Measurements from ENCODE around the gene HOXB9. TPM values are rescaled to one million over a fixed set of nuclear protein-coding genes. Genes with fewer than 3 reads are reported as not detected.

Gene HOXB9
- total and polyA plus RNA-seq, 9 of the 15 experiments (the other 6 are each of a cell fraction or from before 2014, with no cell fraction given) = 3.1 to 196 (median 77.6) TPM

DNA sequence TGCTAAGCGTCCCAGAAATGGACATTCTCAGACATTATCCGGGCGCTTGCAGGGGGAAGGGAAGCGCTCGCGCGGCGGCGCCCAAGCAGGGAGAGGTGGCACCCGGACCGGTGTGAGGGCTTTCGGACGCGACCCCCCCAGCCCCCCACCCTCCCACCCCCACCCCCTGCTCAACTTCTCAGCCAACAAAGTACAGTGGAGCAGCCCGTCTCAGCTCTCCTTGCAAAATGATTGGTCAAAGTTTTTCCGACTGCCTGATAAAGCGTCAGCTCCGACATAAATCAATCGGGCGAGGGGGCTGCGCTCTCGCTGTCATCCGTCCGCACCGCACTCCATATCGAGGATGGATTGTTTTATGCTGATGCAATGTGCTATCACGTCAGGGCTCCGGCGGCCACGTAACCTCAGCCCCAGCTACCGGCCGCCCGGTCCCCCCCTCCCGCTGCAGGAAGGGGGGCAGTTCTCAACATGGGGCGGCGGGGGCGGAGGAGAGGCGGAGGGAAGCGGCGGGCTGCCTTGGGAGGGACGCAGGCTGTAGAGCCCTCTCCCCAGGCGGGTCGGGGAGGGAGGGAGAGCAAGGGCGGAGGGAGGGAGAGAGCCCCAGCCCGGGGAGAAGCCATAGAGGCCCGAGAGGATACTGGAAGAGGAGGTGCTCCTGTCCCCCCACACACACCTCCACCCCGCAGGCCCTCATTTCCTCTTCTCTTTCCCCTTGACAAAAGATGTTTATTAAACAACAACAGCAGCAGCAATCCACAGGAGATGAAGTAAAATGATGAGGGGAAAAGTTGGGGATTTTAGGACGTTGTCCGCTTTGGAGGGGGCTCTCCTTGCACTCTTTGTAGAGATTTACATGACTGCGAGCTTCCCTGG is at the start of gene HOXB9 (continued):
- TF ChIP-seq, protein P1, sequence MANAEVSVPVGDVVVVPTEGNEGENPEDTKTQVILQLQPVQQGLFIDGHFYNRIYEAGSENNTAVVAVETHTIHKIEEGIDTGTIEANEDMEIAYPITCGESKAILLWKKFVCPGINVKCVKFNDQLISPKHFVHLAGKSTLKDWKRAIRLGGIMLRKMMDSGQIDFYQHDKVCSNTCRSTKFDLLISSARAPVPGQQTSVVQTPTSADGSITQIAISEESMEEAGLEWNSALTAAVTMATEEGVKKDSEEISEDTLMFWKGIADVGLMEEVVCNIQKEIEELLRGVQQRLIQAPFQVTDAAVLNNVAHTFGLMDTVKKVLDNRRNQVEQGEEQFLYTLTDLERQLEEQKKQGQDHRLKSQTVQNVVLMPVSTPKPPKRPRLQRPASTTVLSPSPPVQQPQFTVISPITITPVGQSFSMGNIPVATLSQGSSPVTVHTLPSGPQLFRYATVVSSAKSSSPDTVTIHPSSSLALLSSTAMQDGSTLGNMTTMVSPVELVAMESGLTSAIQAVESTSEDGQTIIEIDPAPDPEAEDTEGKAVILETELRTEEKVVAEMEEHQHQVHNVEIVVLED (CRISPR knock-in tag; IDR thresholded peaks at IDR 0.05) = no peak; the same call in 1 of the 2 replicates
- TF ChIP-seq ZNF507 (tag; conservative IDR thresholded peaks at IDR 0.05) (no peak), MAFF (IDR thresholded peaks at IDR 0.05; ENCODE audit: low read length) (peak; percentile 45), LARP7 (IDR thresholded peaks at IDR 0.05) (no peak), ZFP30 (CRISPR knock-in tag; IDR thresholded peaks at IDR 0.05; ENCODE audit: borderline replicate concordance) (no peak), ZNF583 (CRISPR knock-in tag; IDR thresholded peaks at IDR 0.05) (peak; percentile 17; the same call in 1 of the 2 replicates), TAL1 (IDR thresholded peaks at IDR 0.05) (peak; percentile 35; the same call in 1 of the 2 replicates), NR2F6 (CRISPR knock-in tag; IDR thresholded peaks at IDR 0.05) (no peak), NFIC (IDR thresholded peaks at IDR 0.05) (no peak; the same call in 1 of the 2 replicates), COPS2 (conservative IDR thresholded peaks at IDR 0.05) (no peak), PCBP1 (IDR thresholded peaks at IDR 0.05; ENCODE audit: low read depth, low read length, poor library complexity, severe bottlenecking) (peak; percentile 82), PCBP2 (IDR thresholded peaks at IDR 0.05; ENCODE audit: low read depth, low read length, poor library complexity, severe bottlenecking) (no peak), NONO (IDR thresholded peaks at IDR 0.05; ENCODE audit: low read depth in 2 of 2, low read length in 1 of 2) (peak in 1 of 2 experiments; percentile 30; a peak in 1 of 4 replicates), RAD51 (IDR thresholded peaks at IDR 0.05; ENCODE audit: borderline replicate concordance, low read depth) (no peak; the same call in 1 of the 2 replicates)
- TF ChIP-seq, protein P2, sequence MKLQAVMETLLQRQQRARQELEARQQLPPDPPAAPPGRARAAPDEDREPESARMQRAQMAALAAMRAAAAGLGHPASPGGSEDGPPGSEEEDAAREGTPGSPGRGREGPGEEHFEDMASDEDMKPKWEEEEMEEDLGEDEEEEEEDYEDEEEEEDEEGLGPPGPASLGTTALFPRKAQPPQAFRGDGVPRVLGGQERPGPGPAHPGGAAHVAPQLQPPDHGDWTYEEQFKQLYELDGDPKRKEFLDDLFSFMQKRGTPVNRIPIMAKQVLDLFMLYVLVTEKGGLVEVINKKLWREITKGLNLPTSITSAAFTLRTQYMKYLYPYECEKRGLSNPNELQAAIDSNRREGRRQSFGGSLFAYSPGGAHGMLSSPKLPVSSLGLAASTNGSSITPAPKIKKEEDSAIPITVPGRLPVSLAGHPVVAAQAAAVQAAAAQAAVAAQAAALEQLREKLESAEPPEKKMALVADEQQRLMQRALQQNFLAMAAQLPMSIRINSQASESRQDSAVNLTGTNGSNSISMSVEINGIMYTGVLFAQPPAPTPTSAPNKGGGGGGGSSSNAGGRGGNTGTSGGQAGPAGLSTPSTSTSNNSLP (IDR thresholded peaks at IDR 0.05; ENCODE audit: borderline replicate concordance, low read depth, low read length) = peak; percentile 99
- TF ChIP-seq, protein P3, sequence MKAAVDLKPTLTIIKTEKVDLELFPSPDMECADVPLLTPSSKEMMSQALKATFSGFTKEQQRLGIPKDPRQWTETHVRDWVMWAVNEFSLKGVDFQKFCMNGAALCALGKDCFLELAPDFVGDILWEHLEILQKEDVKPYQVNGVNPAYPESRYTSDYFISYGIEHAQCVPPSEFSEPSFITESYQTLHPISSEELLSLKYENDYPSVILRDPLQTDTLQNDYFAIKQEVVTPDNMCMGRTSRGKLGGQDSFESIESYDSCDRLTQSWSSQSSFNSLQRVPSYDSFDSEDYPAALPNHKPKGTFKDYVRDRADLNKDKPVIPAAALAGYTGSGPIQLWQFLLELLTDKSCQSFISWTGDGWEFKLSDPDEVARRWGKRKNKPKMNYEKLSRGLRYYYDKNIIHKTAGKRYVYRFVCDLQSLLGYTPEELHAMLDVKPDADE (conservative IDR thresholded peaks at IDR 0.05; ENCODE audit: control insufficient read depth, low read depth, low read length) = peak; percentile 30; the same call in 1 of the 2 replicates
- TF ChIP-seq, protein P4, sequence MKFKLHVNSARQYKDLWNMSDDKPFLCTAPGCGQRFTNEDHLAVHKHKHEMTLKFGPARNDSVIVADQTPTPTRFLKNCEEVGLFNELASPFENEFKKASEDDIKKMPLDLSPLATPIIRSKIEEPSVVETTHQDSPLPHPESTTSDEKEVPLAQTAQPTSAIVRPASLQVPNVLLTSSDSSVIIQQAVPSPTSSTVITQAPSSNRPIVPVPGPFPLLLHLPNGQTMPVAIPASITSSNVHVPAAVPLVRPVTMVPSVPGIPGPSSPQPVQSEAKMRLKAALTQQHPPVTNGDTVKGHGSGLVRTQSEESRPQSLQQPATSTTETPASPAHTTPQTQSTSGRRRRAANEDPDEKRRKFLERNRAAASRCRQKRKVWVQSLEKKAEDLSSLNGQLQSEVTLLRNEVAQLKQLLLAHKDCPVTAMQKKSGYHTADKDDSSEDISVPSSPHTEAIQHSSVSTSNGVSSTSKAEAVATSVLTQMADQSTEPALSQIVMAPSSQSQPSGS (CRISPR knock-in tag; IDR thresholded peaks at IDR 0.05) = peak; percentile 72; the same call in 1 of the 2 replicates
- TF ChIP-seq, protein P5, sequence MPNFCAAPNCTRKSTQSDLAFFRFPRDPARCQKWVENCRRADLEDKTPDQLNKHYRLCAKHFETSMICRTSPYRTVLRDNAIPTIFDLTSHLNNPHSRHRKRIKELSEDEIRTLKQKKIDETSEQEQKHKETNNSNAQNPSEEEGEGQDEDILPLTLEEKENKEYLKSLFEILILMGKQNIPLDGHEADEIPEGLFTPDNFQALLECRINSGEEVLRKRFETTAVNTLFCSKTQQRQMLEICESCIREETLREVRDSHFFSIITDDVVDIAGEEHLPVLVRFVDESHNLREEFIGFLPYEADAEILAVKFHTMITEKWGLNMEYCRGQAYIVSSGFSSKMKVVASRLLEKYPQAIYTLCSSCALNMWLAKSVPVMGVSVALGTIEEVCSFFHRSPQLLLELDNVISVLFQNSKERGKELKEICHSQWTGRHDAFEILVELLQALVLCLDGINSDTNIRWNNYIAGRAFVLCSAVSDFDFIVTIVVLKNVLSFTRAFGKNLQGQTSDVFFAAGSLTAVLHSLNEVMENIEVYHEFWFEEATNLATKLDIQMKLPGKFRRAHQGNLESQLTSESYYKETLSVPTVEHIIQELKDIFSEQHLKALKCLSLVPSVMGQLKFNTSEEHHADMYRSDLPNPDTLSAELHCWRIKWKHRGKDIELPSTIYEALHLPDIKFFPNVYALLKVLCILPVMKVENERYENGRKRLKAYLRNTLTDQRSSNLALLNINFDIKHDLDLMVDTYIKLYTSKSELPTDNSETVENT (CRISPR knock-in tag; IDR thresholded peaks at IDR 0.05) = peak; percentile 80; the same call in 1 of the 2 replicates

Data from K562 (cell line).